ENCODE measurements around the gene WT1.

The WT1 gene

DNA sequence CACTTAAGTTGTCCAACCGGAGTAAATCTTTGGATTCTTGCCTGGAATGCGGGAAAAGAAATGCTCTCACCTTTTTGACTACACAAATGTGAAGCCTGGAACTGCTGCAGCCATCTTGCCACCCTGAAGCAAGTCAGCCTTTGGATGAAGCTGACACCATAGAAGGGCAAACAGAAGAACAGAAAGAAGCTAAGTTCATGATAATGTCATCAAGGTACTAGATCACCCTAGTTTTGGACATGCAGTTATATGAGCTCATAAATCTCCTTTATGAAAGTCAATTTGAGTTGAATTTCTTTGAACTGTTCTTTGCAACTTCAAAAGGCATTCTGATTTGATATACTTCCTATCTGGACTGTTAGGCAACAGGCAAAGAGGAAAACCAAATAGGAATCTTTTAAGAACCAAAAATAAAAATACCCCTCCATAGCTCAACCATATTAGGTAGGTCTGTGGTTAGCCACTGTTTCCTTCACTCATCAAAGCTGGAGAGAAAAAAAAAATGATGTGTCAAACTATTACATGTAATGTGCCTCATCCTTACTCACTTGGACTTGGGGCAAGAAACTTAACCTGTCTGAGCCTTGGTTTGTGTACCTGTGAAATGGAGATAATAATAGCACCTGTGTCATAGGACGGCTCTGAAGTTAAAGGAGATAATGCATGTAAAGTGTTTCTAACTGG is 91.9 kb downstream of the WT1 start (continued):
- no peak for TF ChIP-seq ATF2 (tag by site-specific recombination; IDR thresholded peaks at IDR 0.05; ENCODE audit: low read depth)
- TF ChIP-seq ZNF23 (tag by site-specific recombination; IDR thresholded peaks at IDR 0.05; ENCODE audit: borderline replicate concordance) = no peak
- TF ChIP-seq ZNF112 (tag by site-specific recombination; IDR thresholded peaks at IDR 0.05) = no peak
- TF ChIP-seq ZNF514 (tag by site-specific recombination; IDR thresholded peaks at IDR 0.05) = no peak
- no peak for TF ChIP-seq ZNF121 (tag by site-specific recombination; IDR thresholded peaks at IDR 0.05)
- TF ChIP-seq ZNF19 (tag by site-specific recombination; IDR thresholded peaks at IDR 0.05; ENCODE audit: low read depth) = no peak
- no peak for TF ChIP-seq PRDM2 (tag by site-specific recombination; IDR thresholded peaks at IDR 0.05; ENCODE audit: borderline replicate concordance)
- TF ChIP-seq KLF16 (tag by site-specific recombination; IDR thresholded peaks at IDR 0.05) = no peak
- TF ChIP-seq ZNF16 (tag by site-specific recombination; IDR thresholded peaks at IDR 0.05; ENCODE audit: low read depth) = no peak
- TF ChIP-seq ZNF580 (tag by site-specific recombination; IDR thresholded peaks at IDR 0.05) = no peak

- no peaks in the 10 kb centered on the region for H3K36me3 ChIP-seq (ENCODE audit: control insufficient read depth in 2 of 2, insufficient read depth in 1 of 2, low read length in 2 of 2)
- CTCF ChIA-PET = no interaction called here
- TF ChIP-seq ZNF48 (tag by site-specific recombination; IDR thresholded peaks at IDR 0.05) (no peak), ZNF843 (tag by site-specific recombination; IDR thresholded peaks at IDR 0.05) (peak; percentile 39; the same call in 1 of the 2 replicates)
- POLR2A ChIA-PET = no interaction called here
- no peak overlapping the region for H3K27ac ChIP-seq (ENCODE audit: extremely low read depth, low read depth, low read length)
- no peaks in the 10 kb centered on the region for H3K4me1 ChIP-seq (ENCODE audit: control insufficient read depth, insufficient read depth, low read length)
- H3K9me3 ChIP-seq (ENCODE audit: control insufficient read depth, insufficient read depth, low read depth, low read length) = no peaks in the 10 kb centered on the region
- H3K4me3 ChIP-seq (ENCODE audit: low read depth, low read length) = no peak overlapping the region
These were observed 93.4 kb downstream of the WT1 start for GRCh38 chr11:32341620-32342613.

DNA sequence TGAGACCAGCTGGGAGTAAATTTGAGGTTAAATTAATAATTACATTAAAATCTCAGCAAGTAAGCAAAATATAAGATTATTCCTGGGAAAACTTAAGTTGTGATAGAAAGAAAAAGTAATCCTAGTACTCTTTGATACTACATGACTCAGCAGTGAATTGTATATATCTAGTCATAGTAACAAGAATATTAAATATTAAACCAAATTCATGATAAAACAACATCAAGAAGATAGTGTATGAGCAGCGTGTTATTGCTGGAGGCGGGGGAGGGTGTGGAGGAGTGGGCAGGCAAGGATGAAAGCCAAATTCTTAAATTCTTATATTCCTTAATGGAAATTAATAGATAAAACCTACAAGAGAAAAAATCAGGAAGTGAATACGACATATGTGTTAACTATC is 95.2 kb downstream of the WT1 start:
- no peaks in the 10 kb centered on the region for H3K36me3 ChIP-seq (ENCODE audit: control insufficient read depth in 2 of 2, insufficient read depth in 1 of 2, low read length in 2 of 2)
- H3K4me3 ChIP-seq (ENCODE audit: low read depth, low read length) = no peak overlapping the region
- ChIA-PET CTCF (interaction anchor here (0.9 to 1.3 kb wide), 3 partner anchors 17 to 34 kb away, joined by 3 read pairs; no protein-coding TSS in a partner anchor), POLR2A (no interaction called here)
- no peaks in the 10 kb centered on the region for H3K9me3 ChIP-seq (ENCODE audit: control insufficient read depth, insufficient read depth, low read depth, low read length)
- no peaks in the 10 kb centered on the region for H3K4me1 ChIP-seq (ENCODE audit: control insufficient read depth, insufficient read depth, low read length)
- H3K27ac ChIP-seq (ENCODE audit: extremely low read depth, low read depth, low read length) = no peak overlapping the region
- no peak for TF ChIP-seq ZNF311 (tag by site-specific recombination; IDR thresholded peaks at IDR 0.05; ENCODE audit: borderline replicate concordance)
- TF ChIP-seq ZNF621 (tag by site-specific recombination; IDR thresholded peaks at IDR 0.05) = no peak
- TF ChIP-seq ZFP41 (tag by site-specific recombination; IDR thresholded peaks at IDR 0.05; ENCODE audit: borderline replicate concordance) = no peak
- TF ChIP-seq ZNF155 (tag by site-specific recombination; IDR thresholded peaks at IDR 0.05) = no peak
- TF ChIP-seq MYNN (tag by site-specific recombination; IDR thresholded peaks at IDR 0.05; ENCODE audit: borderline replicate concordance) = no peak
- TF ChIP-seq ZNF645 (tag by site-specific recombination; IDR thresholded peaks at IDR 0.05) = no peak
- no peak for TF ChIP-seq ZNF707 (tag by site-specific recombination; IDR thresholded peaks at IDR 0.05)
- TF ChIP-seq ZNF292 (tag by site-specific recombination; IDR thresholded peaks at IDR 0.05; ENCODE audit: borderline replicate concordance, low read depth) = no peak
- no peak for TF ChIP-seq ZBTB48 (tag by site-specific recombination; IDR thresholded peaks at IDR 0.05)
- TF ChIP-seq ZNF169 (tag by site-specific recombination; IDR thresholded peaks at IDR 0.05) = no peak

All from HEK293 (cell line).